GM21737 (cell line): ENCODE results near the gene PNMA1.

Experiments used
- ATAC-seq: cut with Tn5 transposase; IDR thresholded peaks from one replicate; pipeline ENCODE4 v1.9.1; 2021; ENCODE audit warnings: mild to moderate bottlenecking, moderate library complexity; ENCODE audit not compliant: unreplicated experiment

PNMA1 gene

GRCh38 chr14:73713803-73714655, at the start of gene PNMA1:
TSS of gene PNMA1 (minus strand) at chr14:73714384. CDS start at chr14:73713639, 745 bp downstream.
- ATAC-seq: peak; percentile 68

GRCh38 chr14:73763396-73763795, 49.2 kb upstream of the PNMA1 start:
- no peak for ATAC-seq

- peak; percentile 23 for ATAC-seq
These were observed 48.2 kb upstream of the PNMA1 start for GRCh38 chr14:73762375-73762822.

- ATAC-seq: peak; percentile 3
These were observed 47.6 kb upstream of the PNMA1 start for GRCh38 chr14:73761618-73762355.

- ATAC-seq: peak; percentile 3
These were observed 46.7 kb upstream of the PNMA1 start for GRCh38 chr14:73760598-73761586.

GRCh38 chr14:73759714-73760597, 45.8 kb upstream of the PNMA1 start:
- peak; percentile 55 for ATAC-seq

GRCh38 chr14:73759183-73759713, 45.1 kb upstream of the PNMA1 start:
- no peak for ATAC-seq

- no peak for ATAC-seq
These were observed 44.4 kb upstream of the PNMA1 start for GRCh38 chr14:73758392-73759182.

GRCh38 chr14:73757876-73758391, 43.8 kb upstream of the PNMA1 start:
- no peak for ATAC-seq

- no peak for ATAC-seq
These were observed 43.2 kb upstream of the PNMA1 start for GRCh38 chr14:73757381-73757780.

- ATAC-seq: no peak
These were observed 41.3 kb upstream of the PNMA1 start for GRCh38 chr14:73755434-73756014.

GRCh38 chr14:73754911-73755360, 40.8 kb upstream of the PNMA1 start:
- no peak for ATAC-seq

- ATAC-seq: no peak
These were observed 40.0 kb upstream of the PNMA1 start for GRCh38 chr14:73753887-73754795.

- ATAC-seq: no peak
These were observed 39.1 kb upstream of the PNMA1 start for GRCh38 chr14:73753124-73753886.

GRCh38 chr14:73752297-73752992, 38.3 kb upstream of the PNMA1 start:
- ATAC-seq: no peak
